Measurements from ENCODE around the gene LCE3B. TPM values are rescaled to one million over a fixed set of nuclear protein-coding genes. Genes with fewer than 3 reads are reported as not detected.

LCE3B gene
- not detected in 5 replicates for total RNA-seq (2022; extraction: Qiagen RNA extraction)

DNA sequence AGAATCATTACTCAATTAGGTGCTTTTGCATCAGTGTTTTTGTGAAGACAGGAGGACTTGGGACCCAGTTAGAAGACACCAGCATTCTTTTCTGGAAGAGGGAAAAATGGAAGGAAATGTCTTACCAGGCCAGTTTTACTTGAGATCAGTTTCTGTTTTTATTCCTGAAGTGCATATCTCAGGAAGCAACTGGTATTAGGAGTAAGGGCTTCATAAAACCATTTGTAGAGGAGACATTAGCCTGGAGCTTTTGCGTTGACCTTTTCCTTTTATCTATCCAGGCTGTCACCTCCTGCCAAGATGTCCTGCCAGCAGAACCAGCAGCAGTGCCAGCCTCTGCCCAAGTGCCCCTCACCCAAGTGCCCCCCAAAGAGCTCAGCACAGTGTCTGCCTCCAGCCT lies at the start of gene LCE3B:
Gene LCE3B (plus strand): TSS at position 301 of the 400 bp plus-strand sequence. CDS start 0 bp downstream, at position 301.

DNA sequence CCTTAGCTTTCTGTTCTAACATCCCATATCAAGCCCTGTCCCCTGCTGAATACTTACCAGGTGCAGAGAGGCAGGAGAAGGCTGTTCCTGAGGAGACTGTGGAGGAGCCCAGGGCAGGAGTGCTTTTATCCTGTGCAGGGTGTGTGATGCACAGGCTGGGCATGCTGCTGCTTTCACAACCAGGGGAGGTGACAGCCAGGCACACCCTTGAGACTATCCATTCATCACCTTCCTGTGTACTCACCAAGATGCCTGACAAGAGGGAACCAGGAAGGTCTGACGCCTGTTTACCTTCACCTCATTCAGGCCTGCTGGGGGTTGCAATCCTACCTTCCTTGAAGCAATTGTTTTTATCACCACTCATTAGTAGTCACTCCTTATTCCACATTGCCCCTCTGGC lies 46.9 kb upstream of the LCE3B start, which contains the start of gene LCE3E:
Gene LCE3E (minus strand): TSS at position 100 of the 400 bp plus-strand sequence. CDS start 572 bp downstream, outside the sequence.

DNA sequence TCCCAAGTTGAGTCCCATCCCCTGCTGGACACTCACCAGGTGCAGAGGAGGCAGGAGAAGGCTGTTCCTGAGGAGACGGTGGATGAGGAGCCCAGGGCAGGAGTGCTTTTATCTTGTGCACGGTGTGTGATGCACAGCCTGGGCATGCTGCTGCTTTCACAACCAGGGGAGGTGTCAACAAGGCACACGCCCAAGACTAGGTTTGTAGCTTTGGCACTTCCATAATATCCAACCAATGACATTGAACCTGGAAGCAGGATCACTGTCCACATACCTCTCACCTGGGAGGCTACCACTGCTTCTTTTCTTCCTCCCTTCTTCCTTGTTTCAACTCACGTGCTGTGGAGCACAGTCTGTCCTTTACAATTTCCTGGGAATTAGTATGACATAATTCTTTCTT lies 33.2 kb upstream of the LCE3B start, which contains the start of gene LCE3D:
Gene LCE3D (minus strand): TSS at position 84 of the 400 bp plus-strand sequence. CDS start 580 bp downstream, outside the sequence.

DNA sequence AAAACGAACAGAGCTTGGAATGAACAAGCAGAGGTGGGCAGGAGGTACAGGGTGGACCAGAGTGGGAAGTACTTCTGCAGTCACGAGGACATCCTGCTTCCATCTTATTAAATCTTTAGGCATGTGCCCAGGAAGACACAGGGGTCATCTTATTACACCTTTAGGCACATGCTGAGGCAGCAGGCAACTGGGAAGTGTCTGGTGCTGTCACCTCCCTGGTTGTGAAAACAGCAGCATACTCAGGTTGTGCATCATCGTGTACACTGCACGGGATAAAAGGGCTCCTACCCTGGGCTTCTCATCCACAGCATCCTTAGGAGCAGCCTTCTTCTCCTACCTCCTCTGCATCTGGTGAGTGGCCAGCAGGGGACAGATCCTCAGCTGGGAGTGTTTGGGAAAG lies 13.7 kb upstream of the LCE3B start, which contains the start of gene LCE3C:
Gene LCE3C (plus strand): TSS at position 301 of the 400 bp plus-strand sequence. CDS start 498 bp downstream, outside the sequence.

DNA sequence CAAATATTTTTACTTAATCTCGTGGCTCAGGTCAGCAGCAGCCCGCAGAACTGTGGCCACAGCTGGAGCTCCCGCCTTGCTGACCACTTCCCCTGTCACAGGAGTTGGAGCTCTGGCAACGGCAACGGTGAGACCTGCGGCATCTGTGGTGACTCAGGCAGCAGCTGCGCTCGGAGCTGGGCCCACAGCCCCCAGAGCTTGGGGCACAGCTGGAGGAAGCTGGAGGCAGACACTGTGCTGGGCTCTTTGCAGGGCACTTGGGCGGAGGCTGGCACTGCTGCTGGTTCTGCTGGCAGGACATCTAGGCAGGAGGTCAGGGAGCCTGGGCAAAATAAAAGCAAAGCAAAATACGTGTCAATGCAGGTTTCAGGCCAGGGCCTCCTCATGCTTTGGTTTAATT lies 9.2 kb downstream of the LCE3B start, which contains the start of gene LCE3A:
Gene LCE3A (minus strand): TSS at position 301 of the 400 bp plus-strand sequence. CDS start 0 bp downstream, at position 301.

DNA sequence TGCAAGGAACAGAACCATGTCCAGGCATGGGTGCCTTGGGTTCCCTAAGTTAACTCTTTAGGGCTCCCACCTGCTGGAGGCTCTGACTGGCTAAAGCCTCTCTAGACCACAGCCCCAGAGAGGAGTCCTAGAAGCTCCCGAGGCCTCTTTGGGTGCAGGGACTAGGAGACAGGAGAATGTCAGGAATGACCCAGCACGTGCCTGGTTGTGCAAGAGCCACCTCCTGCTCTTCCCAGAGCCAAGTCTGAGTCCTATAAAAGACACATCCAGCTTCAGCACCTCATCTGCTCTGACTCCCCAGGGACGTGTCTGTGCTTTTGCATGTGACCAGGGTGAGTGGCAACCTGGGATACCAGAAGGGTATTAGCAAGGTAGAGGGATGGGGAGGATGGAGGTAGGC lies 49.5 kb downstream of the LCE3B start, which contains the start of gene LCE2D:
Gene LCE2D (plus strand): TSS at position 283 of the 400 bp plus-strand sequence. CDS start 726 bp downstream, outside the sequence.

Other genes with a start within 250 kb of the LCE3B start
- gene CRNN, start 199.5 kb upstream of the LCE3B start, total RNA-seq (2022; extraction: Qiagen RNA extraction) = not detected in 5 replicates
- not detected in 5 replicates for gene LCE5A, start 103.0 kb upstream of the LCE3B start, total RNA-seq (2022; extraction: Qiagen RNA extraction)
- gene CRCT1, start 99.3 kb upstream of the LCE3B start, total RNA-seq (2022; extraction: Qiagen RNA extraction) = 0.27 to 0.84 TPM (median 0.45 TPM) in 5 replicates
- gene LCE3E, start 47.0 kb upstream of the LCE3B start, total RNA-seq (2022; extraction: Qiagen RNA extraction) = 0.12 to 0.24 TPM (median 0.20 TPM) in 4 of 5 replicates, not detected in the other
- gene LCE3D, start 33.3 kb upstream of the LCE3B start, total RNA-seq (2022; extraction: Qiagen RNA extraction) = 2.8 to 4.4 TPM (median 3.1 TPM) in 5 replicates
- gene LCE3C, start 13.6 kb upstream of the LCE3B start, total RNA-seq (2022; extraction: Qiagen RNA extraction) = not detected in 5 replicates
- not detected in 5 replicates for gene LCE3A, start 9.3 kb downstream of the LCE3B start, total RNA-seq (2022; extraction: Qiagen RNA extraction)
- not detected in 5 replicates for gene LCE2D, start 49.6 kb downstream of the LCE3B start, total RNA-seq (2022; extraction: Qiagen RNA extraction)
- not detected in 5 replicates for gene LCE2C, start 61.5 kb downstream of the LCE3B start, total RNA-seq (2022; extraction: Qiagen RNA extraction)
- not detected in 5 replicates for gene LCE2B, start 72.3 kb downstream of the LCE3B start, total RNA-seq (2022; extraction: Qiagen RNA extraction)
- not detected in 5 replicates for gene LCE2A, start 84.5 kb downstream of the LCE3B start, total RNA-seq (2022; extraction: Qiagen RNA extraction)
- not detected in 5 replicates for gene LCE4A, start 94.3 kb downstream of the LCE3B start, total RNA-seq (2022; extraction: Qiagen RNA extraction)
- not detected in 5 replicates for gene KPRP, start 144.2 kb downstream of the LCE3B start, total RNA-seq (2022; extraction: Qiagen RNA extraction)
- not detected in 5 replicates for gene LCE1F, start 161.3 kb downstream of the LCE3B start, total RNA-seq (2022; extraction: Qiagen RNA extraction)
- 0.32 TPM in 1 of 5 replicates, not detected in the others for gene LCE1E, start 172.4 kb downstream of the LCE3B start, total RNA-seq (2022; extraction: Qiagen RNA extraction)
- gene LCE1D, start 182.9 kb downstream of the LCE3B start, total RNA-seq (2022; extraction: Qiagen RNA extraction) = not detected in 5 replicates
- gene LCE1C, start 192.8 kb downstream of the LCE3B start, total RNA-seq (2022; extraction: Qiagen RNA extraction) = 0.22 TPM in 1 of 5 replicates, not detected in the others
- gene LCE1B, start 198.2 kb downstream of the LCE3B start, total RNA-seq (2022; extraction: Qiagen RNA extraction) = 0.06 to 0.10 TPM (median 0.08 TPM) in 3 of 5 replicates, not detected in the others
- gene LCE1A, start 213.7 kb downstream of the LCE3B start, total RNA-seq (2022; extraction: Qiagen RNA extraction) = not detected in 5 replicates
- not detected in 5 replicates for gene LCE6A, start 229.0 kb downstream of the LCE3B start, total RNA-seq (2022; extraction: Qiagen RNA extraction)
- gene LCE7A, start 246.2 kb downstream of the LCE3B start, total RNA-seq (2022; extraction: Qiagen RNA extraction) = not detected in 5 replicates